Smooth muscle cell (in vitro differentiated cells): ENCODE measurements around the gene TCEAL1. TPM values are rescaled to one million over a fixed set of nuclear protein-coding genes. Genes with fewer than 3 reads are reported as not detected.
"Not testable (repeated sequence)": the region's sequence is repeated elsewhere in the genome, so short reads cannot be mapped to it uniquely, and the experiment has no call there.

Experiments
- DNase-seq: peaks from one replicate; lab custom pipeline; 2025; ENCODE audit not compliant: unreplicated experiment; lab: John Stamatoyannopoulos, UW
- H2AFZ ChIP-seq: fragments of 200-600 bp; sonication (generic); 2 replicates; pipeline ENCODE4 v1.6.0; 2016; ENCODE audit warnings: antibody characterized with exemption, low read depth, mild to moderate bottlenecking
- H3F3A ChIP-seq: fragments of 200-600 bp; sonication (generic); 2 replicates; pipeline ENCODE4 v1.6.0; 2017; ENCODE audit warnings: antibody characterized with exemption, low read depth
- H3K27ac ChIP-seq: fragments of 200-600 bp; sonication (generic); 2 replicates; pipeline ENCODE4 v1.5.1; 2016; ENCODE audit warnings: low read depth, mild to moderate bottlenecking
- H3K27me3 ChIP-seq: fragments of 200-600 bp; sonication (generic); 2 replicates; pipeline ENCODE4 v1.6.1; 2016; ENCODE audit warnings: low read depth, mild to moderate bottlenecking
- H3K36me3 ChIP-seq: fragments of 200-600 bp; sonication (generic); 2 replicates; pipeline ENCODE4 v1.5.1; 2016; ENCODE audit warnings: low read depth
- H3K4me1 ChIP-seq: fragments of 200-600 bp; sonication (generic); 2 replicates; pipeline ENCODE4 v1.5.1; 2016; ENCODE audit warnings: low read depth
- H3K4me2 ChIP-seq: fragments of 200-600 bp; sonication (generic); 2 replicates; pipeline ENCODE4 v1.6.0; 2016; ENCODE audit warnings: mild to moderate bottlenecking
- H3K4me3 ChIP-seq: fragments of 200-600 bp; sonication (generic); 2 replicates; pipeline ENCODE4 v1.5.1; 2016; ENCODE audit warnings: mild to moderate bottlenecking
- H3K79me2 ChIP-seq: fragments of 200-600 bp; sonication (generic); 2 replicates; pipeline ENCODE4 v1.6.0; 2016; ENCODE audit warnings: low read depth, mild to moderate bottlenecking
- H3K9ac ChIP-seq: fragments of 200-600 bp; sonication (generic); 2 replicates; pipeline ENCODE4 v1.6.0; 2016; ENCODE audit warnings: low read depth
- H3K9me3 ChIP-seq: fragments of 200-600 bp; sonication (generic); replicated peaks from 2 replicates; pipeline ENCODE4 v1.5.1; 2016; ENCODE audit warnings: low read depth
- H4K20me1 ChIP-seq: fragments of 200-600 bp; sonication (generic); 2 replicates; pipeline ENCODE4 v1.6.0; 2016; ENCODE audit warnings: low read depth
- WGBS: methylation state at CpG from one replicate; pipeline ENCODE4 v1.1.7; 2016; ENCODE audit warnings: low lambda C conversion rate; 5-methylcytosine and 5-hydroxymethylcytosine counted together
- polyA plus RNA-seq: library from polyadenylated mRNA; unstranded; fragments of >200 nt; fragmentation: Nextera tagmentation; extraction: Ambion mirVana; gene quantifications from 2 replicates; pipeline ENCODE4 v1.2.1, GENCODE V29; 2016
- total RNA-seq: library from RNA; depleted of rRNA; stranded (reverse); fragments of >200 nt; gene quantifications from 2 replicates; pipeline ENCODE4 v1.2.3, GENCODE V29; 2014
- TF ChIP-seq, protein P1 (sequence below): fragments of 200-600 bp; sonication (generic); IDR thresholded peaks from 2 replicates; pipeline ENCODE4 v1.5.1; 2017; ENCODE audit warnings: borderline replicate concordance, mild to moderate bottlenecking, antibody characterized with exemption; ENCODE audit not compliant: insufficient read depth, poor library complexity, severe bottlenecking

Gene TCEAL1
- total and polyA plus RNA-seq, 2 experiments from 2014 or later = 16.7 to 22.1 TPM

DNA sequence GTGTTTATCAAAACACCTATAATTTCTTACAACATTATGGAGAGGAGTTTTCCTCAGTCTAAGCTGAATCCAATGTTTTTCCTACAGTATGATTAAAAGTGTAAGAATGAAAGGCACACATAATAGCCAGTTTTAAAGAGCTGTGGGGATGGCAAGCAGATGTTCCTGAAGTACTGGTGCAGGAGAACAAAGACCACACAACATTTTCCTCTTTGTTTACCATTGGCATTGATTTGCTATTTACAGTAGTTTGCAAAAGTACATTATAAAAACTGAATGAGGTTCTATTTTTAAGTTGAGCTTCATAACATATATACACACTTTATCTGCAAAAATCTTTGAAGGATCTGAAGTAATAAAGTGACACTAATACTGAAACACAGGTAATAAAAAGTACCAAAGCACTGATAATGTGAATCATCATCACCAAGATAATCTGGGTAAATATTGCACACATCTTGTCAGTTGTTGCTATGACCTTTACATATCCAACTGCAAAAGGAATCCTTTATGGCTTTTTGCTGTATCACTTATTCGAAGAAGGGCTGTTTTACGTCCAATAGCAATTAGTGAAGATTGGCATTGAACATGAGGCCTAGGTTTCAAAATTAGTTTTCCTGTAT, 22.5 kb downstream of the TCEAL1 start:
- Histone ChIP-seq H3K4me1 (no peaks in the 10 kb centered on the region), H3K9ac (no peak overlapping the region), H3K27ac (no peak overlapping the region), H3K36me3 (no peaks in the 10 kb centered on the region), H3K4me2 (no peak overlapping the region), H2AFZ (no peak overlapping the region), H3K4me3 (no peak overlapping the region), H3F3A (no peaks in the 10 kb centered on the region), H3K9me3 (no peaks in the 10 kb centered on the region), H4K20me1 (no peaks in the 10 kb centered on the region), H3K27me3 (no peaks in the 10 kb centered on the region), H3K79me2 (no peaks in the 10 kb centered on the region)
- DNase-seq = no peak
- WGBS = 91% methylated on average over 2 of the region's 2 CpGs
- TF ChIP-seq, protein P1, sequence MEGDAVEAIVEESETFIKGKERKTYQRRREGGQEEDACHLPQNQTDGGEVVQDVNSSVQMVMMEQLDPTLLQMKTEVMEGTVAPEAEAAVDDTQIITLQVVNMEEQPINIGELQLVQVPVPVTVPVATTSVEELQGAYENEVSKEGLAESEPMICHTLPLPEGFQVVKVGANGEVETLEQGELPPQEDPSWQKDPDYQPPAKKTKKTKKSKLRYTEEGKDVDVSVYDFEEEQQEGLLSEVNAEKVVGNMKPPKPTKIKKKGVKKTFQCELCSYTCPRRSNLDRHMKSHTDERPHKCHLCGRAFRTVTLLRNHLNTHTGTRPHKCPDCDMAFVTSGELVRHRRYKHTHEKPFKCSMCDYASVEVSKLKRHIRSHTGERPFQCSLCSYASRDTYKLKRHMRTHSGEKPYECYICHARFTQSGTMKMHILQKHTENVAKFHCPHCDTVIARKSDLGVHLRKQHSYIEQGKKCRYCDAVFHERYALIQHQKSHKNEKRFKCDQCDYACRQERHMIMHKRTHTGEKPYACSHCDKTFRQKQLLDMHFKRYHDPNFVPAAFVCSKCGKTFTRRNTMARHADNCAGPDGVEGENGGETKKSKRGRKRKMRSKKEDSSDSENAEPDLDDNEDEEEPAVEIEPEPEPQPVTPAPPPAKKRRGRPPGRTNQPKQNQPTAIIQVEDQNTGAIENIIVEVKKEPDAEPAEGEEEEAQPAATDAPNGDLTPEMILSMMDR = no peak

DNA sequence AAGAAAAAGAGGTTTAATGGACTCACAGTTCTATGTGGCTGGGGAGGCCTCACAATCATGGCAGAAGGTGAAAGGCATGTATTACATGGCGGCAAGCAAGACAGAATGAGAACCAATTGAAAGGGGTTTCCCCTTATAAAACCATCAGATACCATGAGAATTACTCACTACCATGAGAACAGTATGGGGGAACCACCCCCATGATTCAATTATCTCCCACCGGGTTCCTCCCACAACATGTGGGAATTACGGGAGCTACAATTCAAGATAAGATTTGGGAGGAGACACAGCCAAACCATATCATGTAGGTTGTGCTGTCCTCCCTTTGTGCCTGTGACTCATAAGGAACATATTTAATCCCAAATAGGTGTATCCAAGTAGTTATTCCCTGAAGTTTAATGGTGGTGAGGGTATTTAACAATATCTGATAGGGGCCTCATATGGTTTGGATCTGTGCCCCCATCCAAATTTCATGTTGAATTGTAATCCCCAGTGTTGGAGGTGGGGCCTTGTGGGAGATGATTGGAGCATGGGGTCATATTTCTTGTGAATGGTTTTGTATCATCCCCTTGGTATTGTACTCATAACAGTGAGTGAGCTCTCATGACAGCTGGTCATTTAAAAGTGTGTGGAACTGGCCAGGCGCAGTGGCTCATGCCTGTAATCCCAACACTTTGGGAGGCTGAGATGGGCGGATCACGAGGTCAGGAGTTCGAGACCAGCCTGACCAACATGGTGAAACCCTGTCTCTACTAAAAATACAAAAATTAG, 26.6 kb downstream of the TCEAL1 start:
- not testable (repeated sequence) for H3K27me3 ChIP-seq, H4K20me1 ChIP-seq, H3K79me2 ChIP-seq, H3K9me3 ChIP-seq, H3F3A ChIP-seq, H2AFZ ChIP-seq, H3K27ac ChIP-seq, DNase-seq, H3K4me1 ChIP-seq, H3K9ac ChIP-seq, H3K4me2 ChIP-seq, H3K36me3 ChIP-seq, H3K4me3 ChIP-seq
- 81% methylated on average over 7 of the region's 7 CpGs for WGBS

DNA sequence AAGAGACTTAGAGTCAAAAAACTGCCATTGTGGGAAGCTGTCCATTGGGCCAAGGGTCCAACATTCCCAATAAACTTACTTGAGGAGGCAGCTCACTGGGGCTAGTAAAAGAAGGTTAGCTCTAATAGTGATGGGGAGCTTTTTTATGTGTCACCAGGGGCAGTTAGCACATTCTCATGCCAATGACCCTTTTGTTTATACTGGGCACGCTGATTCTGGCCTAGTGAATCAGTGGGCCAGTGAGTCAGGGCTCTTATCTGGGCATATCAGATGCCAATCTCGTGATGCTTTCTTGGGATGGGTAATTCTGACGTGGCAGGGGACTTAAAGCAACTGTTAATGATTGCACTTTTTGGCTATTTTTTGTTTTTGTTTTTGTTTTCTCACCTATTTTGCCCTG, 27.8 kb downstream of the TCEAL1 start:
- Histone ChIP-seq H3K4me1 (no peaks in the 10 kb centered on the region), H3K9me3 (no peaks in the 10 kb centered on the region), H3K4me2 (no peak overlapping the region), H3K36me3 (no peaks in the 10 kb centered on the region), H3K27ac (peak overlapping the region; percentile 15), H3K79me2 (no peaks in the 10 kb centered on the region), H4K20me1 (no peaks in the 10 kb centered on the region), H3K27me3 (no peaks in the 10 kb centered on the region), H3K4me3 (no peak overlapping the region), H2AFZ (no peak overlapping the region), H3F3A (no peaks in the 10 kb centered on the region), H3K9ac (no peak overlapping the region)
- TF ChIP-seq, protein P1 = no peak
- no peak for DNase-seq
- 21% methylated on average over 3 of the region's 3 CpGs for WGBS

DNA sequence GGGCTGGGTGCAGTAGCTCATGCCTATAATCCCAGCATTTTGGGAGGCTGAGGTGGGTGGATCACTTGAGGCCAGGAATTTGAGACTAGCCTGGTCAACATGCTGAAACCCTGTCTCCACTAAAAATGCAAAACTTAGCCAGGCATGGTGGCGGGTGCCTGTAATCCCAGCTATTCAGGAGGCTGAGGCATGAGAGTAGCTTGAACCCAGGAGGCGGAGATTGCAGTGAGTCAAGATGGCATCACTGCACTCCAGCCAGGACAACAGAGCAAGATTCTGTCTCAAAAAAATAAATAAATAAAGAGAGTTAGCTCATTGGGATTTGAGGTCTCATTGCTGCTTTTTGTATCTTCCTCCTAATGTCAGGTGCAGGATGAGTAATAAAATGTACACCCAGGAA, 28.3 kb downstream of the TCEAL1 start:
- H3K4me2 ChIP-seq, H3K4me3 ChIP-seq, H3K27me3 ChIP-seq, H3K79me2 ChIP-seq, H3K9me3 ChIP-seq, H3K36me3 ChIP-seq, H4K20me1 ChIP-seq, H2AFZ ChIP-seq, H3K9ac ChIP-seq, H3F3A ChIP-seq, H3K4me1 ChIP-seq, DNase-seq: not testable (repeated sequence)
- WGBS = 88% methylated on average over 2 of the region's 2 CpGs
- H3K27ac ChIP-seq = peak overlapping the region; percentile 15
